Measurements from ENCODE around the gene NDRG4. TPM values are rescaled to one million over a fixed set of nuclear protein-coding genes. Genes with fewer than 3 reads are reported as not detected.

Gene NDRG4
- total and polyA plus RNA-seq, 2 of the 13 experiments (the other 11 are each of a cell fraction or from before 2014, with no cell fraction given) = 1.7 to 2.7 TPM

- TF ChIP-seq RFX5 (IDR thresholded peaks at IDR 0.05; ENCODE audit: low read depth, low read length) (peak; percentile 96), HNF1B (CRISPR knock-in tag; IDR thresholded peaks at IDR 0.05) (no peak), CTCF (CRISPR knock-in tag; IDR thresholded peaks at IDR 0.05) (peak; percentile 60), ZFP37 (CRISPR knock-in tag; IDR thresholded peaks at IDR 0.05; ENCODE audit: borderline replicate concordance) (no peak), NFYC (CRISPR knock-in tag; IDR thresholded peaks at IDR 0.05) (peak; percentile 62), ZNF468 (CRISPR knock-in tag; IDR thresholded peaks at IDR 0.05) (no peak), ZFP36L1 (CRISPR knock-in tag; IDR thresholded peaks at IDR 0.05) (no peak), ZNF329 (CRISPR knock-in tag; IDR thresholded peaks at IDR 0.05; ENCODE audit: low read depth) (no peak), MYNN (CRISPR knock-in tag; IDR thresholded peaks at IDR 0.05; ENCODE audit: low read depth) (peak; percentile 96), MAFK (conservative IDR thresholded peaks at IDR 0.05 in 1 of 2, IDR thresholded peaks at IDR 0.05 in 1 of 2; ENCODE audit: low read length in 2 of 2) (peak; percentile 95 to 98), KDM2A (CRISPR knock-in tag; IDR thresholded peaks at IDR 0.05; ENCODE audit: borderline replicate concordance, low read depth) (no peak), SAFB2 (CRISPR knock-in tag; IDR thresholded peaks at IDR 0.05; ENCODE audit: borderline replicate concordance, low read depth) (no peak), NFE2L2 (IDR thresholded peaks at IDR 0.05; ENCODE audit: low read length) (peak; percentile 45; the same call in 1 of the 2 replicates), SMAD9 (CRISPR knock-in tag; IDR thresholded peaks at IDR 0.05) (no peak), ZNF567 (CRISPR knock-in tag; IDR thresholded peaks at IDR 0.05; ENCODE audit: borderline replicate concordance) (no peak), ZNF33A (CRISPR knock-in tag; IDR thresholded peaks at IDR 0.05; ENCODE audit: borderline replicate concordance) (no peak), ATF7 (IDR thresholded peaks at IDR 0.05) (peak; percentile 37; the same call in 1 of the 2 replicates), ATF7 (CRISPR knock-in tag; IDR thresholded peaks at IDR 0.05) (no peak), PRDM15 (CRISPR knock-in tag; IDR thresholded peaks at IDR 0.05) (no peak), HMG20B (CRISPR knock-in tag; conservative IDR thresholded peaks at IDR 0.05) (no peak)
- TF ChIP-seq, protein P1, sequence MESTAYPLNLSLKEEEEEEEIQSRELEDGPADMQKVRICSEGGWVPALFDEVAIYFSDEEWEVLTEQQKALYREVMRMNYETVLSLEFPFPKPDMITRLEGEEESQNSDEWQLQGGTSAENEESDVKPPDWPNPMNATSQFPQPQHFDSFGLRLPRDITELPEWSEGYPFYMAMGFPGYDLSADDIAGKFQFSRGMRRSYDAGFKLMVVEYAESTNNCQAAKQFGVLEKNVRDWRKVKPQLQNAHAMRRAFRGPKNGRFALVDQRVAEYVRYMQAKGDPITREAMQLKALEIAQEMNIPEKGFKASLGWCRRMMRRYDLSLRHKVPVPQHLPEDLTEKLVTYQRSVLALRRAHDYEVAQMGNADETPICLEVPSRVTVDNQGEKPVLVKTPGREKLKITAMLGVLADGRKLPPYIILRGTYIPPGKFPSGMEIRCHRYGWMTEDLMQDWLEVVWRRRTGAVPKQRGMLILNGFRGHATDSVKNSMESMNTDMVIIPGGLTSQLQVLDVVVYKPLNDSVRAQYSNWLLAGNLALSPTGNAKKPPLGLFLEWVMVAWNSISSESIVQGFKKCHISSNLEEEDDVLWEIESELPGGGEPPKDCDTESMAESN (CRISPR knock-in tag; conservative IDR thresholded peaks at IDR 0.05) = no peak
- TF ChIP-seq, protein P2, sequence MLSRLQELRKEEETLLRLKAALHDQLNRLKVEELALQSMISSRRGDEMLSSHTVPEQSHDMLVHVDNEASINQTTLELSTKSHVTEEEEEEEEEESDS (CRISPR knock-in tag; IDR thresholded peaks at IDR 0.05; ENCODE audit: borderline replicate concordance) = no peak
Observed at GRCh38 chr16:58494981-58495520, 4.9 kb upstream of the NDRG4 start (continued).
